Bronchial epithelial cell (primary cell): ENCODE data around the gene TSPAN18. TPM values are rescaled to one million over a fixed set of nuclear protein-coding genes. Genes with fewer than 3 reads are reported as not detected.

Experiments
- DNase-seq: peaks from one replicate; pipeline ENCODE4 v3.0.0-alpha.2; 2010; ENCODE audit warnings: low read depth
- FAIRE-seq: peaks from 2 replicates; lab custom pipeline; 2011; peaks lifted over from hg19 to GRCh38; lab: Jason Lieb, UNC
- H3K27me3 ChIP-seq: 2 replicates; pipeline ENCODE4 v1.5.1; 2011; ENCODE audit warnings: low read length; ENCODE audit not compliant: control insufficient read depth, insufficient read depth
- H3K36me3 ChIP-seq: 2 replicates; pipeline ENCODE4 v1.5.1; 2011; ENCODE audit warnings: low read length; ENCODE audit not compliant: control insufficient read depth, insufficient read depth
- H3K4me3 ChIP-seq: 2 replicates; pipeline ENCODE4 v1.5.1; 2011; ENCODE audit warnings: mild to moderate bottlenecking, low read depth, low read length, control low read depth
- total RNA-seq: library from RNA; depleted of rRNA; stranded (reverse); fragments of >200 nt; gene quantifications from 2 replicates; pipeline ENCODE4 v1.2.1, GENCODE V29; 2014
- TF ChIP-seq, protein P1 (sequence below): IDR thresholded peaks from 2 replicates; pipeline ENCODE4 v1.5.1; 2011; ENCODE audit warnings: mild to moderate bottlenecking, moderate library complexity, low read length, control low read depth, inconsistent platforms; ENCODE audit not compliant: insufficient read depth, severe bottlenecking

Gene TSPAN18
- total RNA-seq, 1 donor from 2014 or later = not detected

DNA sequence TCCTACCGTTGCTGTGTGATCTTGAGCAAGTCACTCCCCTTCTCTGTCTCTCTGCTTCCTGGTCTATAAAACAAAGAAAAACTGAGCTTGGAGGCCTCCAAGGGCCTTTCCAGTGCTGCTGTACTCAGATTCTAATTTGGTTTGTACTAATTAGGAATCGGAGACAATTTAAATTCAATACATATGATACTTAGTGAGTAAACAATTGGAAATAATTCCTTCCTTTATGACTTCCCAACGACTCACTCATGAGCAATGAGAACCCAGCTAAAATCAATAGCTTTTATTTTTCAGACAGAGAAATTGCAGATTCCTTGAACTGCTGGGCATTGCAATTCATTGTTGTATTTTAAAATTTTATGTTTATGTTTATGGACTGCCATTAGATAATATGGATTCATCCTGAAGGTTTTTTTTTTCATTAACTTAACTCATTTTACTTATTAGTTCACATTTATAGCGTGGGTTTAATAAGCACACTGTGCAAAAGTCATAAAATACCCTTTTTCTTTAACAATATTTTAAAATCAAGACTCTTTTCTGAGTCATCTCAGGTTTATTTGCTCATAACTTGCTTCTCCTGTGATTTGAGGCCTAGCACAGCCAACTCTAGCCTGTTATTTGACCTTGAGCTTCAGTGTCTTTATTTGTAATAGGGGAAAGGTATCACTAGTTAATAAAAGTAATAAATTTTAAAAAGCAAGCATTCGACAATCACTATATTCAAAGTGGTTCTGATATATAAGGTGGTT is 128.2 kb downstream of the TSPAN18 start:
- DNase-seq (no peak), FAIRE-seq (no peak)
- TF ChIP-seq, protein P1, sequence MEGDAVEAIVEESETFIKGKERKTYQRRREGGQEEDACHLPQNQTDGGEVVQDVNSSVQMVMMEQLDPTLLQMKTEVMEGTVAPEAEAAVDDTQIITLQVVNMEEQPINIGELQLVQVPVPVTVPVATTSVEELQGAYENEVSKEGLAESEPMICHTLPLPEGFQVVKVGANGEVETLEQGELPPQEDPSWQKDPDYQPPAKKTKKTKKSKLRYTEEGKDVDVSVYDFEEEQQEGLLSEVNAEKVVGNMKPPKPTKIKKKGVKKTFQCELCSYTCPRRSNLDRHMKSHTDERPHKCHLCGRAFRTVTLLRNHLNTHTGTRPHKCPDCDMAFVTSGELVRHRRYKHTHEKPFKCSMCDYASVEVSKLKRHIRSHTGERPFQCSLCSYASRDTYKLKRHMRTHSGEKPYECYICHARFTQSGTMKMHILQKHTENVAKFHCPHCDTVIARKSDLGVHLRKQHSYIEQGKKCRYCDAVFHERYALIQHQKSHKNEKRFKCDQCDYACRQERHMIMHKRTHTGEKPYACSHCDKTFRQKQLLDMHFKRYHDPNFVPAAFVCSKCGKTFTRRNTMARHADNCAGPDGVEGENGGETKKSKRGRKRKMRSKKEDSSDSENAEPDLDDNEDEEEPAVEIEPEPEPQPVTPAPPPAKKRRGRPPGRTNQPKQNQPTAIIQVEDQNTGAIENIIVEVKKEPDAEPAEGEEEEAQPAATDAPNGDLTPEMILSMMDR = no peak
- H3K4me3 ChIP-seq = no peak overlapping the region
- peaks cover 10% of the 10 kb centered on the region for H3K27me3 ChIP-seq
- H3K36me3 ChIP-seq = no peaks in the 10 kb centered on the region

DNA sequence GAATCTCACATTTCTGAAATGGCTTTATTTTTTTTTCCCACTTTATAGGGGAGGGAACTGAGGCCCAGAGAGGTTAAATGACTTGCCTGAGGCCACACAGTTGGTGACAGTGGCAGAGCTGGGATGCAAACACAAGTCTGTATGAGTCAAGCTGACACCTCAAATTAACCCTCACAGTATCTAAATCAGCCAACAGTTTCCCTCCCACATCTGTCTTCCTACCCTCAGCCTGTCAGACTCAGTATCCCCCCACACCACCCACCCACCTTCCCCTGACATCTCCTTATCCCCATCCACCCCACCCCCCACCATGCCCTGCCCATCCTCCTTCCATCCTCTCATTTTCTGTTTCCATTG is 128.7 kb downstream of the TSPAN18 start:
- Histone ChIP-seq H3K4me3 (no peak overlapping the region), H3K36me3 (no peaks in the 10 kb centered on the region), H3K27me3 (peaks cover 10% of the 10 kb centered on the region)
- TF ChIP-seq, protein P1 = no peak
- FAIRE-seq (no peak), DNase-seq (no peak)

DNA sequence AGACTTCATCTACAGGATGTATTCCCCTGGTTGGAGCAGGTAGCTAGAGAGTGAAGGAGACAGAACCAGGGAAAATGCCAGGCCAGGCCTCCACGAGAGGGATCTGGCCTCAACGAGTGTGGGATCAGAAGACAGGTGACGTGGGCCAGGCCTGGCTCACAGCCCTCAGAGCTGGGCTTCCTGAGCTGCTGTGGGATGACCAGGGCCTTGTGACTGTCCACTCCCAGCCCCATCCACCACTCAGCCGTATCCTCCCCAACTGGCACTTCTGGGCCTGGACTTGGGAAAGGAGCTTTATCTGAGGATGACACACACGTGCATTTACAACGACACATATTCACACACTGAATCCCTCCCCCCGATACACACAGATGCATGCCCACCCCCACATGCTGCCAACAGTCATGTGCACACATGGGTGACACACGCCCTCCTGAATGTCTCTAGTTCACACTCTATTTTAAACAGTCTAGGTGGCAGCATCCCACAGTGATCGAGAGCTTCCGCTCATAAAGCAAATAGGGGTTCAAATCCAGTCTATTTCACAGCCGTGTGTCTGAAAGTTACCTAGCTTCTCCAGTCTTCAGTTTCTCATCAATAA is 130.8 kb downstream of the TSPAN18 start:
- Histone ChIP-seq H3K36me3 (no peaks in the 10 kb centered on the region), H3K27me3 (peaks cover 7% of the 10 kb centered on the region), H3K4me3 (no peak overlapping the region)
- no peak for DNase-seq
- no peak for FAIRE-seq
- TF ChIP-seq, protein P1 = no peak

DNA sequence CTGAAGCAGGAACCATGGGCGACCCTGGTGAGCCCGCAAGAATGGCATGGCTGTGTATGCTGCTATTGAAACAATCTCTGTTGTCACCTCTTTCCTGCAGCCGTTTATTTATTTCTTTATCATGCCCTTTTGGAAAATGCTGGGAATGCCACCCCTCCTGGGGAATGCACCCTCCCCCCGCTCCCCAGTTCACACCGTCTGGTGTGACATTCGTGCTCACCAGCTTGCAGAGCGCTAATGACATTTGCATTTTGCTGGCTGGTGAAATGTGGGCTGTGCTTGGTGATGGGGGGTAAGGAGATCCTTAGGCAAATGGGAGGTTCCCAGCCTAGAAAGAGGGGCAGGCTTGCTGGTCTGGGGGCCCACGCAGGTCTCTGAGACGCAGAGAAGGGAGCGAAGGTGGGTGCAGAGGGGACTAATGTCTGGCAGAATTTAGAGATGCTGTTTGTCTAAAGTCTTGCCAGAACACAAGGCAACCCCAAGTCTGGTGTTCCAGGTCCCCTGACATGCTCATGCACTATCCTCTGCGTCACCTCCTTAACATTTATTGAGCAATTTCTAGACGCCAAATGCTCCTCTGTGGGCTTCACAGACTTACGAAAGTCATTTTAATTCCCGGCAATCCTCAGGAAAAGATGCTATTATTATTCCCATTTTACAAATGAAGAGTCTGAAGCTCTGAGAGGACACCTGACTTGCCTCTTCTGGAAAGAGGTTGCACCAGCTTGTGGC is 132.2 kb downstream of the TSPAN18 start:
- FAIRE-seq = no peak
- Histone ChIP-seq H3K27me3 (peaks cover 7% of the 10 kb centered on the region), H3K36me3 (no peaks in the 10 kb centered on the region), H3K4me3 (no peak overlapping the region)
- TF ChIP-seq, protein P1 = no peak
- DNase-seq = no peak

DNA sequence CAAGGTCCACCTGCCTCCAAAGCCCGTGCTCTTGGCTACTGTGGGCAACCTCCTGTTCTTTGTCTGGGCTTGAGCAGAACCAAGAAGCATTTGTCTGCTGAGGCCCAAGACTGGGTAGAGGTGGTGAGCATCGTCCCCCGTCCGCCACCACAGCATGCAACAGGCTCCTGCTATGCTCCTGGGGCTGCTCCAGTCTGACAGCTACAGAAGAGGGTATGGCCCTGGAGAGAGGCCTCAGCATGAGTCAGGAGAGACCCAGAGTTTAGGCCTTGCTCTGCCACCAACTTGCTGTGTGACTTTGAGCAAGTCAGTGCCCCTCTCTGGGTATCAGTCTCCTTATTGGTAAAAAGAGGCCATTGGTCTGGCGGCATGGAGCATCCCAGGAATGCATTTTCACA is 132.8 kb downstream of the TSPAN18 start:
- peaks cover 7% of the 10 kb centered on the region for H3K27me3 ChIP-seq
- FAIRE-seq (no peak), DNase-seq (no peak)
- H3K4me3 ChIP-seq = no peak overlapping the region
- no peaks in the 10 kb centered on the region for H3K36me3 ChIP-seq
- TF ChIP-seq, protein P1 = no peak
